NCI-H524 treated with DMSO at 0.1 percent for 48 hours (cell line): Measurements from ENCODE around the gene FXN.
"Not testable (repeated sequence)": the region's sequence is repeated elsewhere in the genome, so short reads cannot be mapped to it uniquely, and the experiment has no call there.

Experiments used
- DNase-seq: peaks from one replicate; lab custom pipeline; 2025; lab: John Stamatoyannopoulos, UW

Gene FXN

GRCh38 chr9:69027355-69028097 is 8.0 kb upstream of the FXN start:
- DNase-seq: no peak

GRCh38 chr9:69028754-69029153 is 6.8 kb upstream of the FXN start:
- no peak for DNase-seq

GRCh38 chr9:69029535-69029934 is 6.0 kb upstream of the FXN start:
- DNase-seq: no peak

- no peak for DNase-seq
Measured at GRCh38 chr9:69030851-69031645, 4.5 kb upstream of the FXN start.

GRCh38 chr9:69034071-69034470 is 1.5 kb upstream of the FXN start:
- no peak for DNase-seq

- no peak for DNase-seq
Measured at GRCh38 chr9:69036309-69036708, 757 bp downstream of the FXN start.

- DNase-seq: no peak
Measured at GRCh38 chr9:69036799-69037198, 1.2 kb downstream of the FXN start.

- DNase-seq: no peak
Measured at GRCh38 chr9:69040646-69041045, 5.1 kb downstream of the FXN start.

GRCh38 chr9:69044240-69045219 is 9.0 kb downstream of the FXN start:
- no peak for DNase-seq

GRCh38 chr9:69045821-69046220 is 10.3 kb downstream of the FXN start:
- no peak for DNase-seq

- DNase-seq: no peak
Measured at GRCh38 chr9:69046723-69047122, 11.2 kb downstream of the FXN start.

- DNase-seq: no peak
Measured at GRCh38 chr9:69047371-69047770, 11.8 kb downstream of the FXN start.

- DNase-seq: no peak
Measured at GRCh38 chr9:69049094-69049493, 13.5 kb downstream of the FXN start.

- DNase-seq: not testable (repeated sequence)
Measured at GRCh38 chr9:69050936-69051335, 15.4 kb downstream of the FXN start.

- DNase-seq: no peak
Measured at GRCh38 chr9:69054989-69055388, 19.4 kb downstream of the FXN start.

- DNase-seq: no peak
Measured at GRCh38 chr9:69056191-69056815, 20.8 kb downstream of the FXN start.

GRCh38 chr9:69058101-69058500 is 22.5 kb downstream of the FXN start:
- DNase-seq: peak; percentile 2

- no peak for DNase-seq
Measured at GRCh38 chr9:69060766-69061165, 25.2 kb downstream of the FXN start.

GRCh38 chr9:69062195-69062594 is 26.6 kb downstream of the FXN start:
- DNase-seq: no peak

GRCh38 chr9:69063839-69064238 is 28.3 kb downstream of the FXN start:
- DNase-seq: no peak

- no peak for DNase-seq
Measured at GRCh38 chr9:69065660-69066059, 30.1 kb downstream of the FXN start.

GRCh38 chr9:69066955-69067354 is 31.4 kb downstream of the FXN start:
- DNase-seq: no peak
